ENCODE data around the gene KCTD15. TPM values are rescaled to one million over a fixed set of nuclear protein-coding genes. Genes with fewer than 3 reads are reported as not detected.

KCTD15 gene
- total and polyA plus RNA-seq, 10 of the 15 experiments (the other 5 are each of a cell fraction or from before 2014, with no cell fraction given), result not detected

DNA sequence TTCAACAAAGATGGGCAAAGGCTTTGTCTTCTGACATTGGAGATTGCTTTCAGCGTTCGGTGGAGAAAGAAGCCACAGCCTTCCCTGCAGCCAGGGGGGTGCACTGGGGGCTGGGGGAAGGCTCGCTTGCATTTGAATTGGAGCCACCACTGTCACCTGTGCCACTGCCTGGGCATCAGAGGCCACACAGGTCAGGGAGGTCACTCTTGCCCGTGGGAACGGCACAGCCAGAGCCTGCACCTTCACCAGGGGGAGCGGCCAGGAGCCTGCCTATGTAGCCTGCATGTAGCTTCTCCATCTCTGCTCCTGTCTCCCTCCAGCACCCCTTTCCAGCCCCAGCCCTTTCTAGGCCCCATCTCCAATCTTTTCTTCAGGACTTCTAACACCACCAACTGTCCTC, 43.7 kb upstream of the KCTD15 start:
- Histone ChIP-seq H3K4me2 (ENCODE audit: control insufficient read depth, insufficient read depth) (no peak overlapping the region), H3K9ac (ENCODE audit: control insufficient read depth, insufficient read depth, low read length) (no peak overlapping the region), H3K9me3 (replicated peaks; ENCODE audit: control insufficient read depth, insufficient read depth, low read length) (no peaks in the 10 kb centered on the region), H3K4me1 (ENCODE audit: control insufficient read depth, insufficient read depth, low read length) (no peaks in the 10 kb centered on the region), H4K20me1 (ENCODE audit: control insufficient read depth, insufficient read depth) (no peaks in the 10 kb centered on the region; the same call in 1 of the 2 replicates), H3K36me3 (ENCODE audit: control insufficient read depth in 2 of 2, insufficient read depth in 2 of 2, low read length in 1 of 2) (no peaks in the 10 kb centered on the region), H3K27ac (ENCODE audit: control insufficient read depth, insufficient read depth) (no peak overlapping the region), H2AFZ (ENCODE audit: control insufficient read depth, low read depth, low read length) (no peak overlapping the region), H3K79me2 (ENCODE audit: control insufficient read depth, insufficient read depth, low read length) (no peaks in the 10 kb centered on the region), H3K27me3 (replicated peaks in 1 of 2; ENCODE audit: control insufficient read depth in 2 of 2, insufficient read depth in 2 of 2, low read length in 1 of 2) (no peaks in the 10 kb centered on the region), H3K4me3 (no peak overlapping the region)
- no TSS peak for BruUV-seq (replicated peaks)
- FAIRE-seq (no peak), DNase-seq (ENCODE audit: low read depth, low spot score) (no peak), ATAC-seq (no peak)
- ChIA-PET RAD21 (ENCODE audit: unreplicated experiment) (no interaction called here), SMC1A (ENCODE audit: uncharacterized antibody, unreplicated experiment) (no interaction called here), CTCF (no interaction called here), POLR2A (no interaction called here)
- WGBS (ENCODE audit: insufficient coverage, insufficient replicate concordance, low lambda C conversion rate, missing lambda C conversion rate), result 56% methylated on average over 6 of the region's 6 CpGs
- no peak for TF ChIP-seq NRF1 (conservative IDR thresholded peaks at IDR 0.05; ENCODE audit: low read depth, low read length)
- intact Hi-C loops (cut with micrococcal nuclease; ENCODE audit: unreplicated experiment), result no loop called here
- in situ Hi-C loops (cut with MboI), result loop anchor here (25.0 kb wide), 1 partner anchor 516 kb away; the partner anchor contains the start of gene SLC7A10

DNA sequence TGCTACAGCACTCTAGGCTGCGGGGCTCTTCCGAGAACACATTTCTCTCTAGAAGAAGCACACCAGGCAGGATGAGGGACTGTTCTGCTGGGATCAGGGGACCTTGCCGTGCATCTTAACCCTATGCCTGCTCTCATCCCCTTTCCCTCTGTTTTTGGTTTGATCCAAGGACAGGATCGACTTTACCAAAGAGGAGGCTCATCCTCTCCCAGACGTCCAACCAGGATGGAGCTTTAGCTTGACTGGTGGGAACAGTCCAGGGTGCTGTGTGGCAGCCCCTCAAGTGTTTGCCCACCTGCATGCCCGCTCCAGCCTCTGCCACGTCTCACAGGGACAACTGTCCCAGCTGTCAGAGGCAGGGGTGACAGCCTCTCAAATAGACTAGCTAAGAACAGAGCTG, 42.3 kb upstream of the KCTD15 start:
- intact Hi-C loops (cut with micrococcal nuclease; ENCODE audit: unreplicated experiment), result no loop called here
- Histone ChIP-seq H3K4me3 (no peak overlapping the region), H3K79me2 (ENCODE audit: control insufficient read depth, insufficient read depth, low read length) (no peaks in the 10 kb centered on the region), H3K4me1 (ENCODE audit: control insufficient read depth, insufficient read depth, low read length) (no peaks in the 10 kb centered on the region), H3K9ac (ENCODE audit: control insufficient read depth, insufficient read depth, low read length) (no peak overlapping the region), H3K9me3 (replicated peaks; ENCODE audit: control insufficient read depth, insufficient read depth, low read length) (no peaks in the 10 kb centered on the region), H2AFZ (ENCODE audit: control insufficient read depth, low read depth, low read length) (no peak overlapping the region), H4K20me1 (ENCODE audit: control insufficient read depth, insufficient read depth) (no peaks in the 10 kb centered on the region; the same call in 1 of the 2 replicates), H3K36me3 (ENCODE audit: control insufficient read depth in 2 of 2, insufficient read depth in 2 of 2, low read length in 1 of 2) (no peaks in the 10 kb centered on the region), H3K27ac (ENCODE audit: control insufficient read depth, insufficient read depth) (no peak overlapping the region), H3K27me3 (replicated peaks in 1 of 2; ENCODE audit: control insufficient read depth in 2 of 2, insufficient read depth in 2 of 2, low read length in 1 of 2) (no peaks in the 10 kb centered on the region), H3K4me2 (ENCODE audit: control insufficient read depth, insufficient read depth) (no peak overlapping the region)
- in situ Hi-C loops (cut with MboI), result loop anchor here (25.0 kb wide), 1 partner anchor 517 kb away; the partner anchor contains the start of gene SLC7A10
- no peak for DNase-seq (ENCODE audit: low read depth, low spot score)
- WGBS (ENCODE audit: insufficient coverage, insufficient replicate concordance, low lambda C conversion rate, missing lambda C conversion rate), result 23% methylated on average over 7 of the region's 7 CpGs
- ChIA-PET CTCF (no interaction called here), RAD21 (ENCODE audit: unreplicated experiment) (no interaction called here), POLR2A (no interaction called here), SMC1A (ENCODE audit: uncharacterized antibody, unreplicated experiment) (no interaction called here)
- ATAC-seq, result no peak
- FAIRE-seq, result no peak
- BruUV-seq (replicated peaks), result no TSS peak
- TF ChIP-seq KDM1A (IDR thresholded peaks at IDR 0.05; ENCODE audit: borderline replicate concordance), result no peak
- no peak for TF ChIP-seq GATAD2B (conservative IDR thresholded peaks at IDR 0.05; ENCODE audit: low read depth)
- TF ChIP-seq, protein P1, sequence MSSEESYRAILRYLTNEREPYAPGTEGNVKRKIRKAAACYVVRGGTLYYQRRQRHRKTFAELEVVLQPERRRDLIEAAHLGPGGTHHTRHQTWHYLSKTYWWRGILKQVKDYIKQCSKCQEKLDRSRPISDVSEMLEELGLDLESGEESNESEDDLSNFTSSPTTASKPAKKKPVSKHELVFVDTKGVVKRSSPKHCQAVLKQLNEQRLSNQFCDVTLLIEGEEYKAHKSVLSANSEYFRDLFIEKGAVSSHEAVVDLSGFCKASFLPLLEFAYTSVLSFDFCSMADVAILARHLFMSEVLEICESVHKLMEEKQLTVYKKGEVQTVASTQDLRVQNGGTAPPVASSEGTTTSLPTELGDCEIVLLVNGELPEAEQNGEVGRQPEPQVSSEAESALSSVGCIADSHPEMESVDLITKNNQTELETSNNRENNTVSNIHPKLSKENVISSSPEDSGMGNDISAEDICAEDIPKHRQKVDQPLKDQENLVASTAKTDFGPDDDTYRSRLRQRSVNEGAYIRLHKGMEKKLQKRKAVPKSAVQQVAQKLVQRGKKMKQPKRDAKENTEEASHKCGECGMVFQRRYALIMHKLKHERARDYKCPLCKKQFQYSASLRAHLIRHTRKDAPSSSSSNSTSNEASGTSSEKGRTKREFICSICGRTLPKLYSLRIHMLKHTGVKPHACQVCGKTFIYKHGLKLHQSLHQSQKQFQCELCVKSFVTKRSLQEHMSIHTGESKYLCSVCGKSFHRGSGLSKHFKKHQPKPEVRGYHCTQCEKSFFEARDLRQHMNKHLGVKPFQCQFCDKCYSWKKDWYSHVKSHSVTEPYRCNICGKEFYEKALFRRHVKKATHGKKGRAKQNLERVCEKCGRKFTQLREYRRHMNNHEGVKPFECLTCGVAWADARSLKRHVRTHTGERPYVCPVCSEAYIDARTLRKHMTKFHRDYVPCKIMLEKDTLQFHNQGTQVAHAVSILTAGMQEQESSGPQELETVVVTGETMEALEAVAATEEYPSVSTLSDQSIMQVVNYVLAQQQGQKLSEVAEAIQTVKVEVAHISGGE (CRISPR knock-in tag; IDR thresholded peaks at IDR 0.05), result no peak
- TF ChIP-seq SMC3 (IDR thresholded peaks at IDR 0.05; ENCODE audit: borderline replicate concordance, low read length), result no peak
- TF ChIP-seq NR2C1 (IDR thresholded peaks at IDR 0.05), result no peak
- no peak for TF ChIP-seq FOXM1 (IDR thresholded peaks at IDR 0.05; ENCODE audit: low read depth, low read length)
- TF ChIP-seq MYC (IDR thresholded peaks at IDR 0.05; ENCODE audit: insufficient read depth, insufficient read length, insufficient replicate concordance, low read length, severe bottlenecking), result no peak

Measured in GM12878 (cell line).